A673 (cell line): ENCODE results near the gene DNAH8. TPM values are rescaled to one million over a fixed set of nuclear protein-coding genes. Genes with fewer than 3 reads are reported as not detected.

Source experiments
- BruUV-seq: library from RNA; stranded (reverse); fragments of 400-500 nt; replicated peaks from 2 replicates; lab custom pipeline; 2021; lab: Mats Ljungman, UMichigan
- CTCF ChIA-PET: fragments of 300-600 bp; sonication (Branson Sonifier 250); formaldehyde crosslinking; loops from one replicate; lab custom pipeline; 2022; ENCODE audit warnings: antibody characterized with exemption; lab: Charles Lee
- POLR2A ChIA-PET: fragments of 300-600 bp; sonication (Branson Sonifier 250); formaldehyde crosslinking; loops from one replicate; lab custom pipeline; 2022; ENCODE audit warnings: antibody characterized with exemption; ENCODE audit not compliant: low non-redundant PET; lab: Charles Lee
- DNase-seq: peaks from one replicate; pipeline ENCODE4 v3.0.0-alpha.2; 2015; ENCODE audit warnings: low spot score
- H3K27ac ChIP-seq: fragments of 200-600 bp; sonication (generic); 2 replicates; pipeline ENCODE4 v1.5.1; 2016; ENCODE audit warnings: mixed run types, low read depth, mild to moderate bottlenecking, mixed read lengths, antibody characterized with exemption, low read length; ENCODE audit not compliant: poor library complexity, severe bottlenecking
- H3K27me3 ChIP-seq: fragments of 200-600 bp; sonication (generic); replicated peaks from 2 replicates; pipeline ENCODE4 v1.6.1; 2017; ENCODE audit warnings: mixed run types, low read depth, mild to moderate bottlenecking, mixed read lengths, antibody characterized with exemption, low read length; ENCODE audit not compliant: insufficient read depth, poor library complexity
- H3K36me3 ChIP-seq: fragments of 200-600 bp; sonication (generic); 2 replicates; pipeline ENCODE4 v1.6.1; 2016; ENCODE audit warnings: mixed run types, mild to moderate bottlenecking, mixed read lengths, antibody characterized with exemption, low read length; ENCODE audit not compliant: insufficient read depth, poor library complexity, severe bottlenecking
- H3K4me1 ChIP-seq: fragments of 200-600 bp; sonication (generic); 2 replicates; pipeline ENCODE4 v1.6.1; 2017; ENCODE audit warnings: mixed run types, mild to moderate bottlenecking, mixed read lengths, antibody characterized with exemption, low read length; ENCODE audit not compliant: insufficient read depth, poor library complexity, severe bottlenecking
- H3K4me3 ChIP-seq: fragments of 200-600 bp; sonication (generic); 2 replicates; pipeline ENCODE4 v1.5.1; 2016; ENCODE audit warnings: low read depth, mixed run types, mild to moderate bottlenecking, mixed read lengths, low read length; ENCODE audit not compliant: poor library complexity, severe bottlenecking
- H3K9me3 ChIP-seq: fragments of 200-600 bp; sonication (generic); 2 replicates; pipeline ENCODE4 v1.6.1; 2016; ENCODE audit warnings: mixed run types, low read depth, mild to moderate bottlenecking, mixed read lengths, antibody characterized with exemption, low read length; ENCODE audit not compliant: poor library complexity, severe bottlenecking
- CTCF ChIP-seq: fragments of 300-800, 200-600 bp; sonication (generic); conservative IDR thresholded peaks from 2 replicates; pipeline ENCODE4 v1.5.1; 2017; ENCODE audit warnings: low read depth, mild to moderate bottlenecking, antibody characterized with exemption, low read length, moderate library complexity, mixed read lengths
- EZH2 ChIP-seq: fragments of 200-600 bp; sonication (generic); IDR thresholded peaks from 2 replicates; pipeline ENCODE4 v1.6.1; 2017; ENCODE audit warnings: borderline replicate concordance, low read depth, mild to moderate bottlenecking, mixed read lengths, antibody characterized with exemption, low read length; ENCODE audit not compliant: poor library complexity, severe bottlenecking
- intact Hi-C: fragments of 100-400 bp; cut with micrococcal nuclease; formaldehyde crosslinking; loops from one replicate; pipeline ENCODE4 v1.10.0; 2022; ENCODE audit not compliant: unreplicated experiment
- total RNA-seq: library from RNA; stranded (reverse); gene quantifications from 2 replicates; pipeline ENCODE4 v1.2.3, GENCODE V29; 2021

DNAH8 gene
- total RNA-seq, 1 experiment from 2014 or later = not detected

GRCh38 chr6:38877721-38878120 is 162.6 kb downstream of the DNAH8 start:
- Histone ChIP-seq H3K4me3 (no peak overlapping the region), H3K9me3 (no peaks in the 10 kb centered on the region), H3K27ac (no peak overlapping the region), H3K27me3 (peaks cover 11% of the 10 kb centered on the region), H3K36me3 (no peaks in the 10 kb centered on the region), H3K4me1 (no peaks in the 10 kb centered on the region)
- TF ChIP-seq CTCF = no peak
- no peak for TF ChIP-seq EZH2
- POLR2A ChIA-PET = no interaction called here
- CTCF ChIA-PET = no interaction called here
- intact Hi-C loops = no loop called here
- no TSS peak for BruUV-seq
- DNase-seq = no peak

- POLR2A ChIA-PET = interaction anchor here (0.7 kb wide), 1 partner anchor 395 kb away, joined by 3 read pairs; no protein-coding TSS in a partner anchor
- intact Hi-C loops = no loop called here
- peaks cover 11% of the 10 kb centered on the region for H3K27me3 ChIP-seq
- no TSS peak for BruUV-seq
- CTCF ChIA-PET = no interaction called here
- TF ChIP-seq CTCF (no peak), EZH2 (no peak)
- no peaks in the 10 kb centered on the region for H3K9me3 ChIP-seq
- DNase-seq = no peak
- no peaks in the 10 kb centered on the region for H3K36me3 ChIP-seq
- no peaks in the 10 kb centered on the region for H3K4me1 ChIP-seq
- no peak overlapping the region for H3K27ac ChIP-seq
- H3K4me3 ChIP-seq = no peak overlapping the region
These were observed 167.0 kb downstream of the DNAH8 start for GRCh38 chr6:38882157-38882556.

GRCh38 chr6:38897507-38897906 is 182.4 kb downstream of the DNAH8 start:
- TF ChIP-seq CTCF = no peak
- no peak for DNase-seq
- H3K27me3 ChIP-seq = peaks cover 3% of the 10 kb centered on the region
- H3K4me1 ChIP-seq = no peaks in the 10 kb centered on the region
- intact Hi-C loops = no loop called here
- no peaks in the 10 kb centered on the region for H3K9me3 ChIP-seq
- POLR2A ChIA-PET = no interaction called here
- no peak overlapping the region for H3K4me3 ChIP-seq
- H3K27ac ChIP-seq = no peak overlapping the region
- CTCF ChIA-PET = no interaction called here
- no TSS peak for BruUV-seq
- H3K36me3 ChIP-seq = no peaks in the 10 kb centered on the region
